Stimulated activated CD8-positive, alpha-beta memory T cell treated with anti-CD3 and anti-CD28 coated beads, Interleukin-4, amount 100 ng/mL, for 4 hours (primary cell): ENCODE results near the gene GDF15.
"Not testable (repeated sequence)": the region's sequence is repeated elsewhere in the genome, so short reads cannot be mapped to it uniquely, and the experiment has no call there.

Source experiments
- DNase-seq, 2 donors: peaks; one replicate each; pipeline ENCODE4 v3.0.0-alpha.2; 2020; ENCODE audit warnings: low read depth in 2 of 2, low spot score in 1 of 2

GDF15 gene

GRCh38 chr19:18363787-18364186 lies 22.2 kb upstream of the GDF15 start:
- no peak for DNase-seq

GRCh38 chr19:18364277-18364825 lies 21.6 kb upstream of the GDF15 start:
- DNase-seq = not testable (repeated sequence)

GRCh38 chr19:18364826-18365528 lies 21.0 kb upstream of the GDF15 start:
- no peak for DNase-seq

- DNase-seq = no peak
These were observed 19.9 kb upstream of the GDF15 start for GRCh38 chr19:18366021-18366435.

GRCh38 chr19:18368504-18369222 lies 17.3 kb upstream of the GDF15 start:
- no peak for DNase-seq

- no peak for DNase-seq
These were observed 12.5 kb upstream of the GDF15 start for GRCh38 chr19:18373407-18373891.

GRCh38 chr19:18373892-18374629 lies 11.9 kb upstream of the GDF15 start:
- DNase-seq = peak; percentile 13 to 58

- no peak for DNase-seq
These were observed 8.9 kb upstream of the GDF15 start for GRCh38 chr19:18377026-18377425.

GRCh38 chr19:18379803-18380747 lies 5.9 kb upstream of the GDF15 start:
- no peak for DNase-seq

GRCh38 chr19:18380843-18381242 lies 5.1 kb upstream of the GDF15 start:
- DNase-seq = no peak

GRCh38 chr19:18383622-18384021 lies 2.3 kb upstream of the GDF15 start:
- not testable (repeated sequence) for DNase-seq

- no peak for DNase-seq
These were observed 1.2 kb upstream of the GDF15 start for GRCh38 chr19:18384775-18385174.

GRCh38 chr19:18385359-18385674 lies 641 bp upstream of the GDF15 start:
- DNase-seq = no peak

- no peak for DNase-seq
These were observed 749 bp downstream of the GDF15 start for GRCh38 chr19:18386543-18387271.

- DNase-seq = peak; percentile 51 to 54
These were observed 2.4 kb downstream of the GDF15 start for GRCh38 chr19:18388100-18388959.

- DNase-seq = no peak
These were observed 3.2 kb downstream of the GDF15 start for GRCh38 chr19:18388960-18389725.

- DNase-seq = no peak
These were observed 3.7 kb downstream of the GDF15 start for GRCh38 chr19:18389726-18390064.
